Lower leg skin (tissue), 4 donors: Measurements from ENCODE around the gene RBM45. TPM values are rescaled to one million over a fixed set of nuclear protein-coding genes. Genes with fewer than 3 reads are reported as not detected.

Experiments used
- DNase-seq, 2 donors: peaks; one replicate each; pipeline ENCODE4 v3.0.0-alpha.2; 2019; ENCODE audit warnings: low spot score in 2 of 2
- H3K4me3 ChIP-seq: fragments of 200-600 bp; sonication (generic); 2 replicates; pipeline ENCODE4 v1.5.1; 2017; ENCODE audit warnings: mild to moderate bottlenecking, low read depth; ENCODE audit not compliant: poor library complexity, severe bottlenecking
- CTCF ChIP-seq, 3 donors: fragments of 450-650 bp; IDR thresholded peaks; one replicate each; pipeline ENCODE4 v1.5.1; 2016; ENCODE audit warnings: antibody characterized with exemption in 3 of 3, mild to moderate bottlenecking in 3 of 3, moderate library complexity in 2 of 3
- POLR2A ChIP-seq, 2 donors: fragments of 450-650 bp; IDR thresholded peaks; one replicate each; pipeline ENCODE4 v1.6.1; 2016 to 2017; ENCODE audit warnings: antibody characterized with exemption in 2 of 2, mild to moderate bottlenecking in 1 of 2, moderate library complexity in 1 of 2
- WGBS, 2 donors: methylation state at CpG; one replicate each; pipeline ENCODE4 v1.1.5; 2018; 5-methylcytosine and 5-hydroxymethylcytosine counted together
- intact Hi-C: fragments of 100-400 bp; cut with DNase I; formaldehyde crosslinking; loops from one replicate; pipeline ENCODE4 v1.15.0; 2023; ENCODE audit warnings: low total_unique reads
- total RNA-seq, 4 donors: library from RNA; depleted of rRNA; stranded (reverse); fragments of >200 nt; gene quantifications; one replicate each; pipeline ENCODE4 v1.1.0, GENCODE V29; 2016

The RBM45 gene
- total RNA-seq, 4 donors from 2014 or later = 4.8 to 9.0 (median 8.4) TPM

GRCh38 chr2:178101321-178102079 is 10.7 kb upstream of the RBM45 start:
- intact Hi-C loops = loop anchor here (10.0 kb wide), 1 partner anchor 323 kb away; no protein-coding TSS in a partner anchor

GRCh38 chr2:178105566-178105965 is 6.7 kb upstream of the RBM45 start:
- intact Hi-C loops = loop anchor here (10.0 kb wide), 1 partner anchor 319 kb away; no protein-coding TSS in a partner anchor
- no peak for DNase-seq
- TF ChIP-seq POLR2A (IDR thresholded peaks at IDR 0.05) = no peak
- no peak for TF ChIP-seq CTCF (IDR thresholded peaks at IDR 0.05)
- no peak overlapping the region for H3K4me3 ChIP-seq
- 63 to 80% methylated on average over 2 of the region's 2 CpGs for WGBS, 2 donors

More at GRCh38 chr2:178101321-178102079, 10.7 kb upstream of the RBM45 start:
- no peak overlapping the region for H3K4me3 ChIP-seq
- no peak for TF ChIP-seq POLR2A (IDR thresholded peaks at IDR 0.05)
- no peak for TF ChIP-seq CTCF (IDR thresholded peaks at IDR 0.05)
- DNase-seq = no peak
- WGBS, 2 donors = 92 to 96% methylated on average over 3 of the region's 3 CpGs

GRCh38 chr2:178106053-178106452 is 6.2 kb upstream of the RBM45 start:
- TF ChIP-seq POLR2A (IDR thresholded peaks at IDR 0.05) (no peak), CTCF (IDR thresholded peaks at IDR 0.05) (no peak)
- intact Hi-C loops = loop anchor here (10.0 kb wide), 1 partner anchor 319 kb away; no protein-coding TSS in a partner anchor
- WGBS, 2 donors = 47 to 55% methylated on average over 2 of the region's 2 CpGs
- no peak overlapping the region for H3K4me3 ChIP-seq
- no peak for DNase-seq

GRCh38 chr2:178108176-178108575 is 4.1 kb upstream of the RBM45 start:
- TF ChIP-seq POLR2A (IDR thresholded peaks at IDR 0.05) (no peak), CTCF (IDR thresholded peaks at IDR 0.05) (no peak)
- intact Hi-C loops = loop anchor here (10.0 kb wide), 1 partner anchor 317 kb away; no protein-coding TSS in a partner anchor
- WGBS, 2 donors = 88 to 89% methylated on average over 21 of the region's 21 CpGs
- H3K4me3 ChIP-seq = no peak overlapping the region
- no peak for DNase-seq

GRCh38 chr2:178109813-178110212 is 2.4 kb upstream of the RBM45 start:
- no peak overlapping the region for H3K4me3 ChIP-seq
- WGBS, 2 donors = 12 to 23% methylated on average over 1 of the region's 1 CpG
- TF ChIP-seq POLR2A (IDR thresholded peaks at IDR 0.05) (no peak), CTCF (IDR thresholded peaks at IDR 0.05) (no peak)
- DNase-seq = no peak
- intact Hi-C loops = loop anchor here (10.0 kb wide), 2 partner anchors 165 to 315 kb away; no protein-coding TSS in a partner anchor
